HFFc6 (cell line): Measurements from ENCODE around the gene BAIAP2L1. TPM values are rescaled to one million over a fixed set of nuclear protein-coding genes. Genes with fewer than 3 reads are reported as not detected.

Experiments
- DNase-seq: peaks from one replicate; pipeline ENCODE4 v3.0.0-alpha.2; 2018
- H3K27ac Mint-ChIP-seq: 2 replicates; pipeline ENCODE4 v1.8.0; 2020; ENCODE audit warnings: mild to moderate bottlenecking, mixed read lengths
- H3K27me3 Mint-ChIP-seq: 2 replicates; pipeline ENCODE4 v1.8.0; 2021; ENCODE audit warnings: mild to moderate bottlenecking, moderate library complexity, mixed read lengths; ENCODE audit not compliant: insufficient read depth
- H3K36me3 Mint-ChIP-seq: 2 replicates; pipeline ENCODE4 v1.8.0; 2021; ENCODE audit warnings: low read depth, mixed read lengths
- H3K4me1 Mint-ChIP-seq: 2 replicates; pipeline ENCODE4 v1.8.0; 2020; ENCODE audit warnings: low read depth, mixed read lengths
- H3K4me3 Mint-ChIP-seq: 2 replicates; pipeline ENCODE4 v1.8.0; 2020; ENCODE audit warnings: mild to moderate bottlenecking, moderate library complexity, mixed read lengths
- H3K9me3 Mint-ChIP-seq: 2 replicates; pipeline ENCODE4 v1.8.0; 2020; ENCODE audit warnings: mild to moderate bottlenecking, mixed read lengths
- CTCF ChIP-seq: fragments of 200-600 bp; sonication (generic); IDR thresholded peaks from 2 replicates; pipeline ENCODE4 v1.5.0; 2021; ENCODE audit warnings: antibody characterized with exemption, mild to moderate bottlenecking
- total RNA-seq, 6 experiments: library from RNA; stranded (reverse); fragmentation: NEBNext Ultra II Directional; extraction: Animal tissue kit (Norgen Biotek cat#: 25700); gene quantifications; 2 replicates in 1 of 6; 3 replicates in 5 of 6; pipeline ENCODE4 v1.2.3, GENCODE V29; 2021

BAIAP2L1 gene
- total RNA-seq, 6 experiments from 2014 or later, result 12.9 to 17.5 (median 14.2) TPM

DNA sequence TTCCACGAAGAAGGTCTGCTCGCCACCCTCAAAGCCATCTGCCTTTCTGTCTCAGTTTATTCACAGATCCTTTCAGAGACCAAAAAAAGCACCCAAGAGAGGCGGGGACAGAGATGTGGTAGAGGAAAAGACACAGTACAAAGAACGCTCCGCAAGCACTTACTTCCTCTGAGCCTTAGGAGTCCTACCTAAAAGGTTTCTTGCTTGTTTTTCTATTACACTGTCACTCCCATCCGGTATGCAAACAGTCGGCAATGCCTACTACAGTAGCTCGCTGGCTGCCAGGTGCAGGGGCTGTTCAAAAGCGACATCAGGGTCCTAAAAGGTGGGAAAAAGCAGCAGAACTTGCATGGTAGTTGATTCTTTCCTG, 149.7 kb downstream of the BAIAP2L1 start:
- Mint-ChIP-seq H3K4me1 (peaks cover 21% of the 10 kb centered on the region), H3K9me3 (no peaks in the 10 kb centered on the region), H3K27me3 (no peaks in the 10 kb centered on the region), H3K4me3 (peak overlapping the region; percentile 97), H3K27ac (peak overlapping the region; percentile 48; the same call in 1 of the 2 replicates), H3K36me3 (peaks cover 5% of the 10 kb centered on the region)
- DNase-seq, result no peak
- TF ChIP-seq CTCF, result no peak

- Mint-ChIP-seq H3K4me1 (peaks cover 21% of the 10 kb centered on the region), H3K4me3 (peak overlapping the region; percentile 97), H3K9me3 (no peaks in the 10 kb centered on the region), H3K27me3 (no peaks in the 10 kb centered on the region), H3K36me3 (peaks cover 5% of the 10 kb centered on the region), H3K27ac (peak overlapping the region; percentile 29; the same call in 1 of the 2 replicates)
- no peak for TF ChIP-seq CTCF
- DNase-seq, result no peak
Observed at GRCh38 chr7:98250789-98251188, 150.1 kb downstream of the BAIAP2L1 start.

DNA sequence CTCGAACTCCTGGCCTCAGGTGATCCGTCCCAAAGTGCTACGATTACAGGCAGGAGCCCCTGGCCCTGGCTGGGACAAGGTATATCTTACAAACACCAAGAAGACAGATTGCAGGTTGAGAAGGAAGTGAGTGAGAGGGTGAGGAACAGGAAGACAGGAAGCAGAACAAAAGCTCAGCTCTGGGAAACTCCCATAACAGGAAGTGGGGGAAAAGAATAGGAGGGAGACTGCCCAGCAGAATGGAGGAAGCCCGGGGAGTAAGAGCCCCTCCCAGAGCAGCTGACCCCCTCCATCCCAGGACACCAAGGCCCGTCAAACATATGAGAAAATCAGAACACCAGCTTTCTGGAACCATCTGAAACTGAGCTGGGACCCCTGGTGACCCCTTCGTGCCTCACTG, 151.8 kb downstream of the BAIAP2L1 start:
- no peak for DNase-seq
- Mint-ChIP-seq H3K4me3 (no peak overlapping the region), H3K9me3 (no peaks in the 10 kb centered on the region), H3K27me3 (no peaks in the 10 kb centered on the region), H3K27ac (no peak overlapping the region), H3K36me3 (peaks cover 5% of the 10 kb centered on the region), H3K4me1 (peaks cover 21% of the 10 kb centered on the region)
- no peak for TF ChIP-seq CTCF

GRCh38 chr7:98248156-98248555, 152.7 kb downstream of the BAIAP2L1 start:
- H3K27me3 Mint-ChIP-seq, result no peaks in the 10 kb centered on the region
- no peak for TF ChIP-seq CTCF
- H3K4me3 Mint-ChIP-seq, result no peak overlapping the region
- no peaks in the 10 kb centered on the region for H3K9me3 Mint-ChIP-seq
- H3K27ac Mint-ChIP-seq, result no peak overlapping the region; the same call in 1 of the 2 replicates
- no peak for DNase-seq
- H3K36me3 Mint-ChIP-seq, result peaks cover 5% of the 10 kb centered on the region
- peaks cover 17% of the 10 kb centered on the region for H3K4me1 Mint-ChIP-seq

DNA sequence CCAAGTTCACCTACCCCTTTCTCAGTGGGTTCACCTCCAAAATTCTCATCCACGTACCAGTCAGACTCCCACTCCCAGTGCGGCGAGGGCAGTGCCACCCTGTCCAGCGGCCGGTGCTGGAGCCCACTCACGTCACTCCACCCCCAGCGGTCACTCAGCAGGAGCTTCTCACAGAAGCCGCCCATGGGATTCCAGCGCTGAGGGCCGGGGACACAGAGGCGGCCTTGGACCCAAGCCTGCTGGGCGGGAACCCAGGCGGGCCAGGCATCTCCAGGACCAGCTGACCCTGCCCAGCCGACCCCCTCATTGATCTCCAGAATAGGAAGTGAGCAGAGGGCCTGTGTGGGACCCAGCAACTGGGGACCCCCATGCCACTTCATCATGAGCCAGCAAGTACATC, 156.0 kb downstream of the BAIAP2L1 start:
- Mint-ChIP-seq H3K27ac (no peak overlapping the region), H3K4me1 (no peaks in the 10 kb centered on the region), H3K36me3 (peaks cover 8% of the 10 kb centered on the region), H3K9me3 (no peaks in the 10 kb centered on the region), H3K4me3 (no peak overlapping the region), H3K27me3 (no peaks in the 10 kb centered on the region)
- no peak for TF ChIP-seq CTCF
- no peak for DNase-seq

GRCh38 chr7:98242934-98243333, 158.0 kb downstream of the BAIAP2L1 start:
- Mint-ChIP-seq H3K4me1 (peaks cover 10% of the 10 kb centered on the region), H3K9me3 (no peaks in the 10 kb centered on the region), H3K27me3 (no peaks in the 10 kb centered on the region), H3K27ac (no peak overlapping the region), H3K4me3 (no peak overlapping the region), H3K36me3 (peaks cover 18% of the 10 kb centered on the region)
- DNase-seq, result no peak
- TF ChIP-seq CTCF, result no peak
